ENCODE data around the gene PPP1R16B.

GRCh38 chr20:38839563-38839962, 34.1 kb downstream of the PPP1R16B start:
- TF ChIP-seq CTCF (IDR thresholded peaks at IDR 0.05): no peak
- TF ChIP-seq POLR2A (IDR thresholded peaks at IDR 0.05): no peak
